Measurements from ENCODE around the gene OCSTAMP.

DNA sequence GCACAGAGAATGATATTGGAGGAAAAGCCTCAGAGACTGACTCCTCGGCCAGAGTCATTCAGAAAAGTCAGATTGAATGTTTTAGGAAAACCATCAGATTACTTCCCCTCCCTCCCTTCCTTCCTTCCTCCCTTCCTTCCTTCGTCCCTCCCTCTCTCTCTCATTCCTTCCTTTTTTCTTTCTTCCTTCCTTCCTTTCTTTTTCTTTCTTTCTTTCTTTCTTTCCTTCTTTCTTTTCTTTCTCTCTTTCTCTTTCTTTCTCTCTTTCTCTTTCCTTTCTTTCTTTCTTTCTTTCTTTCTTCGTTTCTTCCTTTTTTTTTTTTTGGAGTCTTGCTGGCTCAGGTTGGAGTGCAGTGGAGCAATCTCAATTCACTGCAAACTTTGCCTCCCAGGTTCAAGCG, 7.4 kb downstream of the OCSTAMP start:
- TF ChIP-seq, protein P1, sequence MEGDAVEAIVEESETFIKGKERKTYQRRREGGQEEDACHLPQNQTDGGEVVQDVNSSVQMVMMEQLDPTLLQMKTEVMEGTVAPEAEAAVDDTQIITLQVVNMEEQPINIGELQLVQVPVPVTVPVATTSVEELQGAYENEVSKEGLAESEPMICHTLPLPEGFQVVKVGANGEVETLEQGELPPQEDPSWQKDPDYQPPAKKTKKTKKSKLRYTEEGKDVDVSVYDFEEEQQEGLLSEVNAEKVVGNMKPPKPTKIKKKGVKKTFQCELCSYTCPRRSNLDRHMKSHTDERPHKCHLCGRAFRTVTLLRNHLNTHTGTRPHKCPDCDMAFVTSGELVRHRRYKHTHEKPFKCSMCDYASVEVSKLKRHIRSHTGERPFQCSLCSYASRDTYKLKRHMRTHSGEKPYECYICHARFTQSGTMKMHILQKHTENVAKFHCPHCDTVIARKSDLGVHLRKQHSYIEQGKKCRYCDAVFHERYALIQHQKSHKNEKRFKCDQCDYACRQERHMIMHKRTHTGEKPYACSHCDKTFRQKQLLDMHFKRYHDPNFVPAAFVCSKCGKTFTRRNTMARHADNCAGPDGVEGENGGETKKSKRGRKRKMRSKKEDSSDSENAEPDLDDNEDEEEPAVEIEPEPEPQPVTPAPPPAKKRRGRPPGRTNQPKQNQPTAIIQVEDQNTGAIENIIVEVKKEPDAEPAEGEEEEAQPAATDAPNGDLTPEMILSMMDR (IDR thresholded peaks at IDR 0.05; ENCODE audit: insufficient read depth, low read length): no peak
- TF ChIP-seq, protein P2, sequence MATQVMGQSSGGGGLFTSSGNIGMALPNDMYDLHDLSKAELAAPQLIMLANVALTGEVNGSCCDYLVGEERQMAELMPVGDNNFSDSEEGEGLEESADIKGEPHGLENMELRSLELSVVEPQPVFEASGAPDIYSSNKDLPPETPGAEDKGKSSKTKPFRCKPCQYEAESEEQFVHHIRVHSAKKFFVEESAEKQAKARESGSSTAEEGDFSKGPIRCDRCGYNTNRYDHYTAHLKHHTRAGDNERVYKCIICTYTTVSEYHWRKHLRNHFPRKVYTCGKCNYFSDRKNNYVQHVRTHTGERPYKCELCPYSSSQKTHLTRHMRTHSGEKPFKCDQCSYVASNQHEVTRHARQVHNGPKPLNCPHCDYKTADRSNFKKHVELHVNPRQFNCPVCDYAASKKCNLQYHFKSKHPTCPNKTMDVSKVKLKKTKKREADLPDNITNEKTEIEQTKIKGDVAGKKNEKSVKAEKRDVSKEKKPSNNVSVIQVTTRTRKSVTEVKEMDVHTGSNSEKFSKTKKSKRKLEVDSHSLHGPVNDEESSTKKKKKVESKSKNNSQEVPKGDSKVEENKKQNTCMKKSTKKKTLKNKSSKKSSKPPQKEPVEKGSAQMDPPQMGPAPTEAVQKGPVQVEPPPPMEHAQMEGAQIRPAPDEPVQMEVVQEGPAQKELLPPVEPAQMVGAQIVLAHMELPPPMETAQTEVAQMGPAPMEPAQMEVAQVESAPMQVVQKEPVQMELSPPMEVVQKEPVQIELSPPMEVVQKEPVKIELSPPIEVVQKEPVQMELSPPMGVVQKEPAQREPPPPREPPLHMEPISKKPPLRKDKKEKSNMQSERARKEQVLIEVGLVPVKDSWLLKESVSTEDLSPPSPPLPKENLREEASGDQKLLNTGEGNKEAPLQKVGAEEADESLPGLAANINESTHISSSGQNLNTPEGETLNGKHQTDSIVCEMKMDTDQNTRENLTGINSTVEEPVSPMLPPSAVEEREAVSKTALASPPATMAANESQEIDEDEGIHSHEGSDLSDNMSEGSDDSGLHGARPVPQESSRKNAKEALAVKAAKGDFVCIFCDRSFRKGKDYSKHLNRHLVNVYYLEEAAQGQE (IDR thresholded peaks at IDR 0.05; ENCODE audit: insufficient replicate concordance, low read depth): no peak
- no peak for TF ChIP-seq POLR2AphosphoS5 (IDR thresholded peaks at IDR 0.05; ENCODE audit: low read depth)
